Mesenchymal stem cell (in vitro differentiated cells and primary cell): ENCODE data around the gene HDAC4.
A peak's percentile ranks its signal among the peaks of the same experiment; 100 is the strongest.

Source experiments
- DNase-seq: peaks from one replicate; pipeline ENCODE4 v3.0.0-alpha.2; 2013
- H2AFZ ChIP-seq: one replicate; pipeline ENCODE4 v1.6.1; 2013; ENCODE audit warnings: low read depth, mild to moderate bottlenecking, control low read depth, inconsistent platforms, low read length, moderate library complexity
- H2AK5ac ChIP-seq: 2 replicates; pipeline ENCODE4 v1.6.1; 2013; ENCODE audit warnings: low read length, moderate library complexity, mild to moderate bottlenecking, inconsistent platforms; ENCODE audit not compliant: severe bottlenecking
- H2BK120ac ChIP-seq: one replicate; pipeline ENCODE4 v1.6.1; 2013; ENCODE audit warnings: low read depth, mild to moderate bottlenecking, inconsistent platforms, low read length, moderate library complexity
- H2BK12ac ChIP-seq, 2 experiments: one replicate each; pipeline ENCODE4 v1.6.1; 2013; ENCODE audit warnings: inconsistent platforms in 2 of 2, low read length in 2 of 2, mild to moderate bottlenecking in 2 of 2, moderate library complexity in 2 of 2, control low read depth in 1 of 2
- H2BK15ac ChIP-seq: one replicate; pipeline ENCODE4 v1.6.1; 2013; ENCODE audit warnings: mild to moderate bottlenecking, low read depth, inconsistent platforms; ENCODE audit not compliant: poor library complexity, severe bottlenecking
- H2BK5ac ChIP-seq: 2 replicates; pipeline ENCODE4 v1.6.1; 2013; ENCODE audit warnings: low read depth, mild to moderate bottlenecking, low read length, control low read depth, inconsistent platforms; ENCODE audit not compliant: poor library complexity, severe bottlenecking
- H3K14ac ChIP-seq, 2 experiments: one replicate each; pipeline ENCODE4 v1.6.1; 2013; ENCODE audit warnings: inconsistent platforms in 2 of 2, low read length in 2 of 2, control low read depth in 1 of 2, mild to moderate bottlenecking in 1 of 2, moderate library complexity in 1 of 2
- H3K18ac ChIP-seq, 2 experiments: one replicate each; pipeline ENCODE4 v1.6.1; 2013; ENCODE audit warnings: inconsistent platforms in 2 of 2, low read length in 2 of 2, control low read depth in 1 of 2, low read depth in 1 of 2, mild to moderate bottlenecking in 1 of 2
- H3K23ac ChIP-seq, 2 experiments: one replicate each; pipeline ENCODE4 v1.6.1; 2013; ENCODE audit warnings: inconsistent platforms in 2 of 2, low read length in 2 of 2, mild to moderate bottlenecking in 2 of 2, moderate library complexity in 2 of 2, control low read depth in 1 of 2
- H3K27ac ChIP-seq: 2 replicates; pipeline ENCODE4 v1.5.1; 2013; ENCODE audit warnings: mild to moderate bottlenecking, moderate library complexity, low read length, control low read depth, inconsistent platforms; ENCODE audit not compliant: poor library complexity, severe bottlenecking
- H3K27me3 ChIP-seq, 2 experiments: 2 replicates each; pipeline versions ENCODE4 v1.6.1 to v1.7.0; 2013; ENCODE audit warnings: low read length in 2 of 2, mild to moderate bottlenecking in 2 of 2, moderate library complexity in 2 of 2, control low read depth in 1 of 2, inconsistent platforms in 1 of 2; ENCODE audit not compliant: control insufficient read depth in 1 of 2, insufficient read depth in 1 of 2
- H3K36me3 ChIP-seq, 2 experiments: 2 replicates each; pipeline versions ENCODE4 v1.6.1 to v1.7.0; 2013; ENCODE audit warnings: low read length in 2 of 2, control low read depth in 1 of 2, inconsistent platforms in 1 of 2, low read depth in 1 of 2, mild to moderate bottlenecking in 1 of 2; ENCODE audit not compliant: insufficient read depth in 2 of 2, control insufficient read depth in 1 of 2
- H3K4ac ChIP-seq, 2 experiments: one replicate each; pipeline ENCODE4 v1.6.1; 2013; ENCODE audit warnings: inconsistent platforms in 2 of 2, low read length in 2 of 2, mild to moderate bottlenecking in 2 of 2, moderate library complexity in 2 of 2, control low read depth in 1 of 2, low read depth in 1 of 2
- H3K4me1 ChIP-seq: 2 replicates; pipeline ENCODE4 v1.6.1; 2013; ENCODE audit warnings: low read depth, low read length, control low read depth; ENCODE audit not compliant: control insufficient read depth, insufficient read depth
- H3K4me2 ChIP-seq: 2 replicates; pipeline ENCODE4 v1.6.1; 2013; ENCODE audit warnings: low read length, mild to moderate bottlenecking, inconsistent platforms; ENCODE audit not compliant: poor library complexity, severe bottlenecking
- H3K4me3 ChIP-seq, 2 experiments: 2 replicates each; pipeline versions ENCODE4 v1.5.1 to v1.7.0; 2013; ENCODE audit warnings: low read length in 2 of 2, mild to moderate bottlenecking in 2 of 2, control low read depth in 1 of 2, low read depth in 1 of 2; ENCODE audit not compliant: insufficient read depth in 1 of 2
- H3K79me1 ChIP-seq: replicated peaks from 2 replicates; pipeline ENCODE4 v1.6.1; 2013; ENCODE audit warnings: mild to moderate bottlenecking, control low read depth, low read length, inconsistent platforms; ENCODE audit not compliant: poor library complexity, severe bottlenecking
- H3K9ac ChIP-seq: 2 replicates; pipeline ENCODE4 v1.7.0; 2013; ENCODE audit warnings: mild to moderate bottlenecking, low read length, moderate library complexity
- H3K9me3 ChIP-seq: 2 replicates; pipeline ENCODE4 v1.7.0; 2013; ENCODE audit warnings: mild to moderate bottlenecking, low read length; ENCODE audit not compliant: control insufficient read depth
- H4K8ac ChIP-seq: one replicate; pipeline ENCODE4 v1.6.1; 2013; ENCODE audit warnings: inconsistent platforms, mild to moderate bottlenecking, low read length, moderate library complexity
- H4K91ac ChIP-seq: one replicate; pipeline ENCODE4 v1.6.1; 2013; ENCODE audit warnings: mild to moderate bottlenecking, low read length, inconsistent platforms
- WGBS: methylation state at CpG from one replicate; pipeline ENCODE4 v1.1.7; 2013; ENCODE audit warnings: mixed read lengths; 5-methylcytosine and 5-hydroxymethylcytosine counted together

HDAC4 gene

GRCh38 chr2:239312741-239313667 lies 87.8 kb downstream of the HDAC4 start:
- Histone ChIP-seq H3K27me3 (no peaks in the 10 kb centered on the region), H2BK15ac (no peak overlapping the region), H3K79me1 (peaks cover 78% of the 10 kb centered on the region), H3K4ac (no peak overlapping the region), H3K23ac (no peak overlapping the region), H3K4me2 (no peak overlapping the region), H4K8ac (no peak overlapping the region), H4K91ac (peak overlapping the region; percentile 54), H2AFZ (no peak overlapping the region), H3K9me3 (peaks cover 9% of the 10 kb centered on the region), H2BK12ac (no peak overlapping the region), H2BK120ac (no peak overlapping the region), H3K4me1 (peaks cover 19% of the 10 kb centered on the region), H3K14ac (no peak overlapping the region), H3K27ac (no peak overlapping the region), H3K18ac (no peak overlapping the region), H3K4me3 (peak overlapping the region in 1 of 2 experiments; percentile 48), H2BK5ac (no peak overlapping the region), H3K9ac (peak overlapping the region; percentile 23), H3K36me3 (peaks cover 0 to 31% of the 10 kb centered on the region in 2 experiments), H2AK5ac (no peak overlapping the region)
- 97% methylated on average over 31 of the region's 33 CpGs for WGBS
- no peak for DNase-seq

DNA sequence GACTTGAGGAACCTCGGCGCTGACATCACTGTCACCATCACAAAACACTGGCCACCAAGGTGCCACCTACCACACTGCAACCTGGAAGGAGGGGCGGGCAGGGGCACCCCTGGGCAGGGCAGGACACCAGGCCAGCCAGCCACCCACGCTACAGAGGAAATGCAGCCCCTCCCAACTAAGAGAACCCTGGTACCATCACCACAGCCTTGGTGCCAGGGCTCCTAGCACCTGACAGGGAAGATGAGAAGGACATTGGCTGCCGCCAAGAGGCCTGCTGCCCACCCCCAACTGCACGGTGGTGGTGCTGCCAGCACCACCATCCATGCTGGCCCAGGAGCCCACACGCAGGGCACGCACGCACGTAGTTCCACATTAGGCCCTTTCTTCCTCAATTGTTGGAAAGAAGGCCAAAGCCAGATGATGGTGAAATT lies 88.7 kb downstream of the HDAC4 start:
- no peak overlapping the region for H3K4me2 ChIP-seq
- peaks cover 82% of the 10 kb centered on the region for H3K79me1 ChIP-seq
- H3K9ac ChIP-seq = no peak overlapping the region
- H3K23ac ChIP-seq = no peak overlapping the region
- no peak overlapping the region for H2BK120ac ChIP-seq
- no peak for DNase-seq
- no peak overlapping the region for H4K8ac ChIP-seq
- peaks cover 0 to 35% of the 10 kb centered on the region in 2 experiments for H3K36me3 ChIP-seq
- WGBS = 96% methylated on average over 10 of the region's 10 CpGs
- H3K27me3 ChIP-seq = no peaks in the 10 kb centered on the region
- no peak overlapping the region for H2BK15ac ChIP-seq
- H2AFZ ChIP-seq = no peak overlapping the region
- no peak overlapping the region for H3K4me3 ChIP-seq
- H3K4ac ChIP-seq = no peak overlapping the region
- no peak overlapping the region for H2BK5ac ChIP-seq
- no peak overlapping the region for H3K14ac ChIP-seq
- H3K9me3 ChIP-seq = peaks cover 9% of the 10 kb centered on the region
- H4K91ac ChIP-seq = peak overlapping the region; percentile 11
- H3K4me1 ChIP-seq = peaks cover 19% of the 10 kb centered on the region
- peak overlapping the region in 1 of 2 experiments; percentile 11 for H2BK12ac ChIP-seq
- no peak overlapping the region for H3K27ac ChIP-seq
- no peak overlapping the region for H3K18ac ChIP-seq
- no peak overlapping the region for H2AK5ac ChIP-seq

DNA sequence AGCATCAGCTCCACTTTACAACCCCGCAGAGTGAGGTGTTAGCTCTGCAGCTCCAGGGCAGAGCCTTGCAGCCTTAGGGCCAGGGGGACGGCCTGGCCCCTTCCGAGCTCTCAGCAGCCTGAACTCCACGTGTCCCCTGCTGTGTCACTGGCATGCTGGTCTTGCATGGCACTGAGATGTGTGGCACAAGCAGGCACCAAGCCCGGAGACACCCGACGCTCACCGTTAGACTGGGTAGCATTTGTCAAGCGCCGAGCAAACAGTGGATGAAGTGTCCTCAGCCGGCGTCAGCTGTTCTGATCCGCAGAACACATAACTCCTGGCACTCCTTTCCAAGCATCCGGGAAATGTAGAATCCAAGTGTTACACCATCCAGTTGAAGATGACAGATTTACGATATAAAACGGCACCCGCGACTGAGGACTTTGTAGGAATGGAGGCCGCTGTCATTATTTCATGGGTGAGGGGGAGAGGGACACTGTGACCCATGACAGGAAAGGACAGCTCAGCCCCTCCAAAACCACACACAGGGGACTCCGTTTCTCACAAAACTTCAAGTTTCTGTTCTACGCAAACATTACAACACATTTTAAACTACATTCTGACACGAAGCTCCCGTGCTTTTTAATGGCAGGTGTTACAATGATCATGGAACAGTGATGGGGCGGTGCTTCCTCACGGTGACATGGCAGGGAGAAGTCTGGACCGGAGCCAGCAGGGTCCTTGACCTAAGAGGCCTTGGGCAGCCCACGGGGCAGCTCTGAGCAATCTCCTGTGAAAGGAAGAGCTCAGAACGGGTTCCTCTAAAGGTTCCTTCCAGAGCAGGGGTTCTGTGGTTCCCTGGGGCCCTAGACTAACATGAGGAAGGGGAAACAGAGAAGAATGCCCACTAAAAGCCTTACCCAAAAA lies 89.4 kb downstream of the HDAC4 start:
- Histone ChIP-seq H3K27me3 (no peaks in the 10 kb centered on the region), H2BK15ac (no peak overlapping the region), H2AFZ (no peak overlapping the region), H3K79me1 (peaks cover 84% of the 10 kb centered on the region), H3K14ac (no peak overlapping the region), H2AK5ac (no peak overlapping the region), H2BK5ac (no peak overlapping the region), H4K91ac (no peak overlapping the region), H3K18ac (no peak overlapping the region), H3K9ac (peak overlapping the region; percentile 61), H3K4me3 (peak overlapping the region in 1 of 2 experiments; percentile 56), H2BK120ac (no peak overlapping the region), H3K4me1 (peaks cover 18% of the 10 kb centered on the region), H3K23ac (no peak overlapping the region), H4K8ac (no peak overlapping the region), H3K4me2 (no peak overlapping the region), H3K36me3 (peaks cover 0 to 34% of the 10 kb centered on the region in 2 experiments), H3K4ac (no peak overlapping the region), H3K9me3 (peaks cover 9% of the 10 kb centered on the region), H3K27ac (no peak overlapping the region), H2BK12ac (no peak overlapping the region)
- no peak for DNase-seq
- WGBS = 87% methylated on average over 26 of the region's 28 CpGs
